ENCODE data around the gene LAMA2.

DNA sequence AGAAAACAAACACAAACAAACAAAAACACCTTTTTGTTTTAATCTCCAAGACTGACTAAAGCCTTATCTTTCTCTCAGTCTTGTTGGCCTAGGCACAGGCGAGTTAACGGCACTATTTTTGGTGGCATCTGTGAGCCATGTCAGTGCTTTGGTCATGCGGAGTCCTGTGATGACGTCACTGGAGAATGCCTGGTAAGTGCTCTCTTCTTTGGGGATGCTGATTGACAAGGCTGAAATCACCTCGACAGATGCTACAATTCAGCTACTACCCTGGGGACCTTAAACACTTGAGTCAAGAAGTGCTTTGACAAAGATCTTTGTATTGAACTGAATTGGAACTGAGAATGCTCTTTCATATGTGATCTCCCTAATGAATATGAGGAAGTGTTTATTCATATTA, 384.1 kb downstream of the LAMA2 start:
- TF ChIP-seq POLR2AphosphoS5 (IDR thresholded peaks at IDR 0.05; ENCODE audit: low read depth, low read length) (no peak), EZH2 (IDR thresholded peaks at IDR 0.05) (no peak), EGR1 (IDR thresholded peaks at IDR 0.05; ENCODE audit: low read depth) (no peak), POLR2A (IDR thresholded peaks at IDR 0.05; ENCODE audit: borderline replicate concordance, extremely low read depth, insufficient read depth, insufficient read length) (no peak), SIN3A (IDR thresholded peaks at IDR 0.05; ENCODE audit: low read depth) (no peak), MAX (IDR thresholded peaks at IDR 0.05) (no peak), SP1 (IDR thresholded peaks at IDR 0.05; ENCODE audit: low read depth) (no peak), CBX3 (IDR thresholded peaks at IDR 0.05; ENCODE audit: low read depth) (no peak), CTCF (IDR thresholded peaks at IDR 0.05 in 2 of 3, conservative IDR thresholded peaks at IDR 0.05 in 1 of 3; ENCODE audit: borderline replicate concordance in 1 of 3, insufficient read depth in 1 of 3, low read depth in 2 of 3, low read length in 2 of 3) (no peak), ZNF274 (IDR thresholded peaks at IDR 0.05; ENCODE audit: low read depth, low read length) (no peak)
- TF ChIP-seq, protein P1, sequence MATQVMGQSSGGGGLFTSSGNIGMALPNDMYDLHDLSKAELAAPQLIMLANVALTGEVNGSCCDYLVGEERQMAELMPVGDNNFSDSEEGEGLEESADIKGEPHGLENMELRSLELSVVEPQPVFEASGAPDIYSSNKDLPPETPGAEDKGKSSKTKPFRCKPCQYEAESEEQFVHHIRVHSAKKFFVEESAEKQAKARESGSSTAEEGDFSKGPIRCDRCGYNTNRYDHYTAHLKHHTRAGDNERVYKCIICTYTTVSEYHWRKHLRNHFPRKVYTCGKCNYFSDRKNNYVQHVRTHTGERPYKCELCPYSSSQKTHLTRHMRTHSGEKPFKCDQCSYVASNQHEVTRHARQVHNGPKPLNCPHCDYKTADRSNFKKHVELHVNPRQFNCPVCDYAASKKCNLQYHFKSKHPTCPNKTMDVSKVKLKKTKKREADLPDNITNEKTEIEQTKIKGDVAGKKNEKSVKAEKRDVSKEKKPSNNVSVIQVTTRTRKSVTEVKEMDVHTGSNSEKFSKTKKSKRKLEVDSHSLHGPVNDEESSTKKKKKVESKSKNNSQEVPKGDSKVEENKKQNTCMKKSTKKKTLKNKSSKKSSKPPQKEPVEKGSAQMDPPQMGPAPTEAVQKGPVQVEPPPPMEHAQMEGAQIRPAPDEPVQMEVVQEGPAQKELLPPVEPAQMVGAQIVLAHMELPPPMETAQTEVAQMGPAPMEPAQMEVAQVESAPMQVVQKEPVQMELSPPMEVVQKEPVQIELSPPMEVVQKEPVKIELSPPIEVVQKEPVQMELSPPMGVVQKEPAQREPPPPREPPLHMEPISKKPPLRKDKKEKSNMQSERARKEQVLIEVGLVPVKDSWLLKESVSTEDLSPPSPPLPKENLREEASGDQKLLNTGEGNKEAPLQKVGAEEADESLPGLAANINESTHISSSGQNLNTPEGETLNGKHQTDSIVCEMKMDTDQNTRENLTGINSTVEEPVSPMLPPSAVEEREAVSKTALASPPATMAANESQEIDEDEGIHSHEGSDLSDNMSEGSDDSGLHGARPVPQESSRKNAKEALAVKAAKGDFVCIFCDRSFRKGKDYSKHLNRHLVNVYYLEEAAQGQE (IDR thresholded peaks at IDR 0.05; ENCODE audit: low read depth), result no peak
